Activated T-helper 2 cell treated with anti-CD3 and anti-CD28 coated beads, Interferon-gamma antibody, Interleukin-2, Interleukin-4, amounts not matched to agents 10 μg/mL and 5 μg/mL and 100 μg/mL, durations not matched to agents 14 hours and 24 hours and 36 hours (primary cell): ENCODE measurements around the gene CAPN5. TPM values are rescaled to one million over a fixed set of nuclear protein-coding genes. Genes with fewer than 3 reads are reported as not detected.
"Not testable (repeated sequence)": the region's sequence is repeated elsewhere in the genome, so short reads cannot be mapped to it uniquely, and the experiment has no call there.

Source experiments
- DNase-seq: peaks from one replicate; pipeline ENCODE4 v3.0.0; 2021; ENCODE audit warnings: low spot score
- H3K27ac Mint-ChIP-seq: one replicate; pipeline ENCODE4 v1.8.0; 2021; ENCODE audit warnings: mixed read lengths
- H3K27me3 Mint-ChIP-seq: one replicate; pipeline ENCODE4 v1.8.0; 2021; ENCODE audit warnings: low read depth, mixed read lengths
- H3K36me3 Mint-ChIP-seq: one replicate; pipeline ENCODE4 v1.8.0; 2021; ENCODE audit warnings: low read depth, mixed read lengths
- H3K4me1 Mint-ChIP-seq: one replicate; pipeline ENCODE4 v1.8.0; 2021; ENCODE audit warnings: low read depth, mixed read lengths
- H3K4me3 Mint-ChIP-seq: one replicate; pipeline ENCODE4 v1.8.0; 2021; ENCODE audit warnings: low read depth, mild to moderate bottlenecking, moderate library complexity, mixed read lengths
- H3K9me3 Mint-ChIP-seq: one replicate; pipeline ENCODE4 v1.8.0; 2021; ENCODE audit warnings: mixed read lengths
- intact Hi-C: fragments of 100-400 bp; cut with micrococcal nuclease; formaldehyde crosslinking; loops from one replicate; pipeline ENCODE4 v1.15.1; 2023
- total RNA-seq: library from RNA; stranded (reverse); gene quantifications from 2 replicates; pipeline ENCODE4 v1.2.3, GENCODE V29; 2022

The CAPN5 gene
- 0.32 and 0.55 TPM in 2 replicates for total RNA-seq

DNA sequence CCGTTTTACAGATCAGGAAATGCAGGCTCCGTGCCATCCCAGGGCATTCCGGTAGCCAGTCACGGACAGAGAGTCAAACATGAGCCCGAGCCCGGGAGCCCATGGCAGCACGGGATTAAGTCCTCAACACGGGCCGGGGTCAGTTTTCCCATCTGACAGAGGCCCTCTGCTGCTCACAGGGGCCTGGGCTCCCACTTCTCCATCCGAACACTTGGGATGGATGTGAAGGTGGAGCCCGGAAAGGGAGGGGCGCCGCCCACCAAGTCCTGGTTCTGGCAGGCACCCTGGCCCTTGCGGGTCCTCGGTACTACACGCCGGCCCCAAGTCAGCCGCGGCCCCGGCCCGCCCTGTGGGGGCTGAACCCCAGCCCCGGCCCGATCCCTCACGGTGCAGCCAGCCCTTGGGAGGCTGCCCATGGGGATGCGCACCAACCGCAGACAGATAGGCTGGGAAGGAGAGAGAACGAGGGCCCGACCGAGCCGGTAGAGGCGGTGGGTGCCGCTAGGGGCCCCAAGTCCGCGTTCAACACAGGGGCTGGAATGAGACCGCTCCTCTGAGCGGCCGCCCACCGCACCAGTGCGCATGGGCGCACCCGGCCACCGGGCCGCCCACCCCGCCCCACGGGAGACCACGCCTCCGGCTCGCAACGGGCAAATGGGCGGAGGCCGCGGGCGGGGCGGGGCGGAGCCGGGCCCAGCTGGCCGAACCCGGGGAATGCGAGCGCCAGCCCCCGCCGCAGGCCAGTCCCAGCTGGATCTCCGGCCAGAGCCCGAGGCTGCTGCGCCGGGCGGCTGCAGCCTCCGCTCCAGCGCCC is at the start of gene CAPN5:
CAPN5 (plus strand) TSS at position 743 of the 814 bp plus-strand sequence. CDS start 17,916 bp downstream, outside the sequence.
- no peaks in the 10 kb centered on the region for H3K9me3 Mint-ChIP-seq

GRCh38 chr11:77018396-77018924 is 48.3 kb upstream of the CAPN5 start:
- intact Hi-C loops, H3K4me3 Mint-ChIP-seq, H3K27me3 Mint-ChIP-seq, DNase-seq, H3K9me3 Mint-ChIP-seq: not testable (repeated sequence)
- peaks cover 18% of the 10 kb centered on the region for H3K4me1 Mint-ChIP-seq
- H3K36me3 Mint-ChIP-seq = peaks cover 27% of the 10 kb centered on the region
- H3K27ac Mint-ChIP-seq = peak overlapping the region; percentile 51

More for the DNA sequence above, at the start of gene CAPN5:
- H3K27ac Mint-ChIP-seq = peak within 1 kb of the TSS; percentile 50
- intact Hi-C loops = loop anchor here (1.0 kb wide), 1 partner anchor 19 kb away; no protein-coding TSS in a partner anchor
- H3K4me3 Mint-ChIP-seq = peak within 1 kb of the TSS; percentile 87
- DNase-seq = peak; percentile 79
- no peaks in the 10 kb centered on the region for H3K36me3 Mint-ChIP-seq
- peaks cover 19% of the 10 kb centered on the region for H3K27me3 Mint-ChIP-seq
- H3K4me1 Mint-ChIP-seq = peaks cover 4% of the 10 kb centered on the region

- Mint-ChIP-seq H3K4me3 (no peak overlapping the region), H3K36me3 (peaks cover 27% of the 10 kb centered on the region), H3K27ac (no peak overlapping the region), H3K27me3 (no peaks in the 10 kb centered on the region), H3K9me3 (no peaks in the 10 kb centered on the region), H3K4me1 (peaks cover 18% of the 10 kb centered on the region)
- DNase-seq = no peak
- intact Hi-C loops = no loop called here
Observed at GRCh38 chr11:77019976-77020595, 46.7 kb upstream of the CAPN5 start.

DNA sequence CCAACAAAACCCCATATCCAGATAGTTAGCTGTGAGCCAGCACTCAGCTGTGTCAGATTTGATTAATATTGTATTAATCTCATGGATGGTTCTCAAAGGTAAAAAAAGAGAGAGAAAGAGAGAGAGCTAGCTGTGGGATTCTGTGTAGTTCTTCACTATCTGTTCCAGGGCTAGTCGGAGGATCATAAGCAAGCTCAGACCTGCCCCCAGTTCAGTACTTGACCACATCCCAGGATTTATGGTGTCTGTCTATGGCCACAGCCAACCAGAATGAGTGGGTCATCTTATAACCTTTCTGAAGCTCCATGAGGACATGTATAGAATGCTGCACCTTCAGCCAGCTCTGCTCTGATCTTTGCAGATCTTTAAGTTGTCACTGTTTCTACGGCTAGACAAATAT is 46.0 kb upstream of the CAPN5 start:
- no peak for DNase-seq
- Mint-ChIP-seq H3K27ac (no peak overlapping the region), H3K4me1 (peaks cover 18% of the 10 kb centered on the region), H3K9me3 (no peaks in the 10 kb centered on the region), H3K4me3 (no peak overlapping the region), H3K27me3 (no peaks in the 10 kb centered on the region), H3K36me3 (peaks cover 27% of the 10 kb centered on the region)
- intact Hi-C loops = no loop called here

DNA sequence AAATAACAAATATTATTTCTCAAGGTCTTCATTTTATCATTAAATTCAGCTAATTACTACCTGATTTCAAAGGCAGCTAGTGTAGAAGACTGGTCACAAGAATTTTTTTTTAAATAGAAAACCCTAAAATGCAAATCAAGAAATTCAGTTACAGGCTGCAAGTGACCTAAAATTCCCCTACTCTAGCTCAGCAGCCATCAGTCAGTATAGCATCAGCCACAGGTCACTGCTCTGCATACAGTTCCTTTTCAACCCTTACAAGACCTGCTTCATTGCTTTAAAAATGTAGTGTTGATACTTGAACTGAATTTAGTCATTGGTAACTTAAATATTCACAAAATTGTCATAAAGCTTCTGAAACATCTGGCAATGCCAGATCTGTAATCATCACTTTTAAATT is 42.0 kb upstream of the CAPN5 start:
- peaks cover 2% of the 10 kb centered on the region for H3K27me3 Mint-ChIP-seq
- peaks cover 7% of the 10 kb centered on the region for H3K4me1 Mint-ChIP-seq
- H3K4me3 Mint-ChIP-seq = no peak overlapping the region

DNA sequence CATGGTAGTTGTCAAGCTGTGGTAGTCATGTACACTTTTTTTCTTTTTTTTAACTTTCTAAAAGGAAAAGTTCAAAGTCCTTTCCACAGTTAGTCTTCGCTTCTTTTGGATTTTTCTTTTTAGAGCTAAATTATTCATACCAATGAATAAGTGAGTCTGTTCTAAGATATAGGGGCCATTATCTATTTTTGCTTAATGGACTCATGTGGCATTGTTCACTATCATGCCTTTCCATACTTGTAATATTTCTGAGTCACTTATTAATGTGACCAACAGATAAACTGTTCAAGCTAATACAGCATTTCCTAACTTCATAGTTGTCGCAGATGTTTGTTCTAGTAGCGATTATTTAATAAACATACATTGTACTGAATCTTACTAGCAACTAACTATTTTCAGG is 40.5 kb upstream of the CAPN5 start:
- Mint-ChIP-seq H3K27me3 (peaks cover 2% of the 10 kb centered on the region), H3K9me3 (no peaks in the 10 kb centered on the region), H3K36me3 (peaks cover 3% of the 10 kb centered on the region), H3K4me3 (no peak overlapping the region), H3K4me1 (no peaks in the 10 kb centered on the region), H3K27ac (no peak overlapping the region)
- intact Hi-C loops = no loop called here
- DNase-seq = no peak

More for the DNA sequence above, 42.0 kb upstream of the CAPN5 start:
- intact Hi-C loops = no loop called here
- Mint-ChIP-seq H3K27ac (no peak overlapping the region), H3K9me3 (no peaks in the 10 kb centered on the region), H3K36me3 (peaks cover 9% of the 10 kb centered on the region)
- DNase-seq = no peak

- H3K4me1 Mint-ChIP-seq = no peaks in the 10 kb centered on the region
- DNase-seq = no peak
- intact Hi-C loops = no loop called here
- H3K4me3 Mint-ChIP-seq = no peak overlapping the region
- H3K27ac Mint-ChIP-seq = no peak overlapping the region
- no peaks in the 10 kb centered on the region for H3K9me3 Mint-ChIP-seq
- H3K36me3 Mint-ChIP-seq = peaks cover 2% of the 10 kb centered on the region
- peaks cover 2% of the 10 kb centered on the region for H3K27me3 Mint-ChIP-seq
Observed at GRCh38 chr11:77026743-77027142, 40.0 kb upstream of the CAPN5 start.

DNA sequence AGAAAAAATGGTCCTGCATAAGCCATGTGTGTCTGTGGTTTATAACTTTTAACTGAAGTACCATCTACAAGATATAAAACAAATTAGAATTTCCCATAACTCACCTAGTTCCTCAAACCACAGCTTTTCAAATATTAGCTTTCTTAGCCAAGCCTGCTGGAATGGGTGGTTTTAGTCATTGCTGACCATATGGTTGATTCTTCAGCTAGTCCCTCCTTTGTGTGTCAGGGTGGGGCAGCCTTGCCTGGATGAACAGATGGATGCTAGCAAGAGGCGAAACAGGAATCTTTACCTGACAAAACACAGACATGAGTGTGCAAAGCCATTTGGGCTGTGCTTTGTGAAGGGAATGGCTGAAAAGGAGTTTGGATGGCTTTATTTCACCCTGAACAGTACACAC is 39.5 kb upstream of the CAPN5 start:
- no peaks in the 10 kb centered on the region for H3K36me3 Mint-ChIP-seq
- H3K4me3 Mint-ChIP-seq = no peak overlapping the region
- H3K27me3 Mint-ChIP-seq = peaks cover 2% of the 10 kb centered on the region
- no peaks in the 10 kb centered on the region for H3K4me1 Mint-ChIP-seq
- H3K9me3 Mint-ChIP-seq = no peaks in the 10 kb centered on the region
- no peak overlapping the region for H3K27ac Mint-ChIP-seq
- DNase-seq = no peak
- intact Hi-C loops = no loop called here

DNA sequence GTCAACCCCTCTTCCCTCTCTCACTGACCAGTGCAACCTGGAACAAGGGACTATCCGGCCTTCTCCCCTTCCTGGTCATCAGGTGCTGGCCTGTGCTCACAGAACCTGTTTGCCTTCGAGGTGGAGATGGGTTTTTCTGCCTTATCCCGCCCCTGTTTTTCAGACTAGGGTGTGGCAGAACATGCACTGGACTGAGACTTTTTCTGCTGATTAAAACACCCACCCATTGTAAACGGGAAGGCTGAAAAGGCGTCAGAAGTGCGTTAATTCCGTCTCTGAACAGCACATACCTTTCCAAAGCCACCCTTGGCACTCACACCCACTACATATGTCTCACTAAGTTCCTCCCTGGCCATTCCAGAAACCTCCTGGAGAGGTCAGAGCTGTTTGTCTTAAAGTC is 36.9 kb upstream of the CAPN5 start:
- no peak for DNase-seq
- H3K36me3 Mint-ChIP-seq = no peaks in the 10 kb centered on the region
- no peak overlapping the region for H3K27ac Mint-ChIP-seq
- intact Hi-C loops = no loop called here
- H3K9me3 Mint-ChIP-seq = no peaks in the 10 kb centered on the region
- peaks cover 2% of the 10 kb centered on the region for H3K27me3 Mint-ChIP-seq
- no peak overlapping the region for H3K4me3 Mint-ChIP-seq
- peaks cover 4% of the 10 kb centered on the region for H3K4me1 Mint-ChIP-seq

DNA sequence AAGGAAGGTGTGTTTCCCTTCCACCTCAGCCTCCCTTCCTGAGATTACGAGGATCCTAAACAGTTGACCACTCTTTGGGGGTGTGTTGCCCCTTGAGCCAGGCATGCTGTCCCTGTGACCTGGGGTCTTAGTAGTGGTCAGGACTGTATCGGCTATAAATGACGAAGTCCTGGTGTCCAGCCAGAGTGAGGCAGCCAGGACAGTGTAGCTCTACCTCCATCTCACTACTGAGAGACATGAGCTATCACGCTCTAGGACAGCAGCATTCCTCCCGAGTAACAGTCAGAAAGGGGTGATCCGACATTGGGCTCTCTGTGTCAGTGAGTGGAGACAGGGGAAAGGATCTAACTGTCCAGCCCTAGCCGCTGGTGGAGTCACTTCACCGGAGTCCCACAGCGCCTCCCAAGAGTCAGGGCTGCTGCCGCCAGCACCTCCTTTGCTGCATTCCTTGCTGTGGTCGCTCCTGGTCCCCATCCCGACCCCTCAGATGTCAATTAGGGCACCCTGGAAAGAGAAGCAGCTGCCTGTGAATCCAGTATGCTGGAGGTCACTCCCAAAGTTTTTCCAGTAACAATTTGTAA is 35.8 kb upstream of the CAPN5 start:
- no peak overlapping the region for H3K4me3 Mint-ChIP-seq
- H3K27ac Mint-ChIP-seq = no peak overlapping the region
- peaks cover 2% of the 10 kb centered on the region for H3K27me3 Mint-ChIP-seq
- DNase-seq = no peak
- H3K36me3 Mint-ChIP-seq = no peaks in the 10 kb centered on the region
- intact Hi-C loops = no loop called here
- peaks cover 4% of the 10 kb centered on the region for H3K4me1 Mint-ChIP-seq
- no peaks in the 10 kb centered on the region for H3K9me3 Mint-ChIP-seq

DNA sequence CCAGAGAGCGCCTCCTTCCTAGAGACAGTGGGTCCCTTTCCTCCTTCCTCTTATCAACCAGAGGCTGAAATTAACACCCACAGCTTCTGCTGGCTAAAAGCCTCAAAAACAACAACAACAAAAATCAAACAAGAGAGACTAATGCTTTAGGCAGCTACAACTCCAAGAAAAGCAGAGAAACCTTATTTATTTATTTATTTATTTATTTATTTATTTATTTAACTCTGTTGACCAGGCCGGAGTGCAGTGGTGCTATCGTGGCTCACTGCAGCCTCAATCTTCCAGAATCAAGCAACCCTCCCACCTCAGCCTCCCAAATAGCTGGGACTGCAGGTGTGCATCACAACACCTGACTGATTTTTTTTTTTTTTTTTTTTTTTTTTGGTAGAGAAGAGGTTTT is 35.2 kb upstream of the CAPN5 start:
- DNase-seq = no peak
- Mint-ChIP-seq H3K4me3 (no peak overlapping the region), H3K36me3 (no peaks in the 10 kb centered on the region), H3K4me1 (peaks cover 4% of the 10 kb centered on the region), H3K27ac (no peak overlapping the region), H3K27me3 (peaks cover 6% of the 10 kb centered on the region), H3K9me3 (no peaks in the 10 kb centered on the region)
- intact Hi-C loops = no loop called here

GRCh38 chr11:77035039-77035438 is 31.7 kb upstream of the CAPN5 start:
- Mint-ChIP-seq H3K9me3 (no peaks in the 10 kb centered on the region), H3K27ac (no peak overlapping the region), H3K4me1 (peaks cover 9% of the 10 kb centered on the region), H3K27me3 (peaks cover 26% of the 10 kb centered on the region), H3K4me3 (no peak overlapping the region), H3K36me3 (no peaks in the 10 kb centered on the region)
- intact Hi-C loops = no loop called here
- no peak for DNase-seq

DNA sequence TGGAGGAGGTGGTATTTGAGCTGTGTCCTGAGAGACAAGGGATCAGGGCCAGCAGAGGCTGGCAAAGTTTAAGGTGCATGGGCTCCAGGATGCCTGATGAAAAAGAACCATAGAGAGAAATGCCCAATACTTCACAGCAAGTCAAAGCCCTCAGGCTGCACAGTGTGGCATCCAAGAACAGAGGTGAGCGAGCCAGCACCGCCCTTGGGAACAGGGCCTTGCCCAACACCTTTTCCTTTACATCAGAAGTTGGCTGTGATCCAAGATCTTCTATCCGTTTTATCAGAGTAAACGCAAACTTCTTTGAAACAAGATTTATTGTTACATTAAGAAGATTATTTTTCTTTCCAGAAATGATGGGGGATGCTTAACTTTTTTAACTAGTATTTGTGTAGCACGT is 31.2 kb upstream of the CAPN5 start:
- intact Hi-C loops = no loop called here
- Mint-ChIP-seq H3K27me3 (peaks cover 29% of the 10 kb centered on the region), H3K27ac (no peak overlapping the region), H3K9me3 (no peaks in the 10 kb centered on the region), H3K36me3 (no peaks in the 10 kb centered on the region), H3K4me3 (no peak overlapping the region), H3K4me1 (peaks cover 9% of the 10 kb centered on the region)
- DNase-seq = no peak
